NCI-H1694 (cell line): Measurements from ENCODE around the gene DMPK.
A peak's percentile ranks its signal among the peaks of the same experiment; 100 is the strongest.

ENCODE experiments used
- DNase-seq: peaks from one replicate; lab custom pipeline; 2025; lab: John Stamatoyannopoulos, UW

The DMPK gene, protein sequence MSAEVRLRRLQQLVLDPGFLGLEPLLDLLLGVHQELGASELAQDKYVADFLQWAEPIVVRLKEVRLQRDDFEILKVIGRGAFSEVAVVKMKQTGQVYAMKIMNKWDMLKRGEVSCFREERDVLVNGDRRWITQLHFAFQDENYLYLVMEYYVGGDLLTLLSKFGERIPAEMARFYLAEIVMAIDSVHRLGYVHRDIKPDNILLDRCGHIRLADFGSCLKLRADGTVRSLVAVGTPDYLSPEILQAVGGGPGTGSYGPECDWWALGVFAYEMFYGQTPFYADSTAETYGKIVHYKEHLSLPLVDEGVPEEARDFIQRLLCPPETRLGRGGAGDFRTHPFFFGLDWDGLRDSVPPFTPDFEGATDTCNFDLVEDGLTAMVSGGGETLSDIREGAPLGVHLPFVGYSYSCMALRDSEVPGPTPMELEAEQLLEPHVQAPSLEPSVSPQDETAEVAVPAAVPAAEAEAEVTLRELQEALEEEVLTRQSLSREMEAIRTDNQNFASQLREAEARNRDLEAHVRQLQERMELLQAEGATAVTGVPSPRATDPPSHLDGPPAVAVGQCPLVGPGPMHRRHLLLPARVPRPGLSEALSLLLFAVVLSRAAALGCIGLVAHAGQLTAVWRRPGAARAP

DNA sequence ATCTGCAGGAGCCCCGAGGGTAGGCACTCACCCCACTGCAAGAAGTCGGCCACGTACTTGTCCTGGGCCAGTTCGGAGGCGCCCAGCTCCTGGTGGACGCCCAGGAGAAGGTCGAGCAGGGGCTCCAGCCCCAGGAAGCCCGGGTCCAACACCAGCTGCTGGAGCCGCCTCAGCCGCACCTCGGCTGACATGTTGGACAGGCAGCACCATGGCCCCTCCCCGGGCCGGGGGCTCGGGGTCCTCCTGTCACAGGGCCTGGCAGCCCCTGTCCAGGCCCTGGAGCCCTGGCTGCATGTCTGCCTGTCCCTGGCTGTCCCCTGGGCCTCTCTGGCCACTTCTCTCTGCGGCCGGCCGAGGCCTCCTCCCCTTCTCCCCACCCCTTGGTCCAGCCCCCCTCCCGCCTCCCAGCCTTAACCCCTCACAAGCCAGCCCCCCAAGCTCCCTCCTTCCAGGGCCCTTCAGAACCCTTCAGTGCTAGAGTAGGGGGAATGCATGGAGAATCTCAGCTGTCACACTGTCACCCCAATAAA, at the start of gene DMPK:
Gene DMPK (minus strand): TSS at position 329 of the 530 bp plus-strand sequence. CDS start 138 bp downstream, at position 191.
- no peak for DNase-seq

DNA sequence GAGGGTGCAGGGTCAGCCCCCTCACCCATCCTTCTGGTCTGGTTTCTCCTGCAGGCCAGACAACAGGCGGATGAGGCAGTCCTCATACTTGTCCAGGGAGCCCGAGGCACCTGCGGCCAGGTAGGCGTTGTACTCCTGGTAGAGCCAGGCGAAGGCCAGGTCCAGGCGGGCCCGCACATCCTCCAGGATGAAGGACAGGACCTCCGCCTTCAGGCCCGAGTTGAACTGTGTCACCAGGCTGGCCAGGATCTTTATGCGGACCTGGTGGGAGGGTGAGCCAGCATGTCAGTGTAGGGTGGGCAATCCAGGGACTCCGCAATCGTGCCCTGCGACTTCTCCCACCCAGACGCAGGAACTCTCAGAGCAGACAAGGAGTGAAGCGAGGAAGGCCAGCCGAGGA, 46.7 kb upstream of the DMPK start:
- DNase-seq: no peak

DNA sequence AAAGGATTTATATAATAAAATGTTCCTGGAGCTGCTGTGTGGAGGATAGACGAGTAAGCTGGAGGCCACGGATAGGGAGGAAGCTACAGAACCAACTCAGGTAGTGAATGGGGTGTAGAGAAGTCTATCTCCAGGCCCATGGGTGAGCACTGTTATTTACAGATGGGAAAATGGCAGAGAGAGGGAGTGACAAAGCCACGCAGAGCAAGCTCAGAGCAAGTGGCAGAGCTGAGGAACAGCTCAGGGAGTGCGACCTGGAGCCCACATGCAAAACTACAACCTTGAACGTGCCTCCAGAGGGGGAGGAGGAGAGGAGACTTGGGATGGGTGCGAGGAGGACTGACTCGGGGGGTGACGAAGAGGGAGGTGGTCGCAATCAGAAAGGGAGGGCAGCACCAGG, 46.2 kb upstream of the DMPK start:
- DNase-seq: no peak

DNA sequence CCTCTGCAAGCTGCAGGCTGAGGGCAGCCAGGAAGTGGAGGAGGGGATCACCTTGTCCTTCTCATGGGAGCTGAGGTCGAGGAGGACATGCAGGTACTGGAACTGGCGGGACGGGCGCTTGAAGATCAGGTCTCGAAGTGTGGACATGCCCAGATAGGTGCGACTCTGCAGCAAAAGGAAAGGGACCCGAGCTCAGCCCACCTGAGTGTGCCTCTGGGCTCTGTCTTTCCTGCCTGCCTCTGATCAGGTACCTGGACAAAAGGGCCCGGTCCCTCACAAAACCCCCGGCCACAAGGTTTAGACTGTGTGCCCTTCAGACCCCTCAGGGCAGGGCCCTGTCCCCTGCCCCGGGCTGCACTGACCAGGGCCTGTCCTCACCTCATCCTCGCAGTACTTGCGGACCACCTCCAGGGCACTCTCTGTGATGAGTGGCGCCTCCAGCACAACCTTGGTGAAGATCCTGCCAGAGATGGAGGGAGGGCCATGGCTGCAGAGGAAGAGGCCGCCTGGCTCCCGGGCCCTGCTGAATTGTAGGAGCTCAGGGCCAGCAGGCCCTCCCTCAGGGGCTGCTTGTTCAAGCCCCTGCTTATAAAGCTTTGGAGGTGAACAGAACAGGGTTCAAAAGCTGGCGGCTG, 45.3 kb upstream of the DMPK start:
- DNase-seq: no peak

DNA sequence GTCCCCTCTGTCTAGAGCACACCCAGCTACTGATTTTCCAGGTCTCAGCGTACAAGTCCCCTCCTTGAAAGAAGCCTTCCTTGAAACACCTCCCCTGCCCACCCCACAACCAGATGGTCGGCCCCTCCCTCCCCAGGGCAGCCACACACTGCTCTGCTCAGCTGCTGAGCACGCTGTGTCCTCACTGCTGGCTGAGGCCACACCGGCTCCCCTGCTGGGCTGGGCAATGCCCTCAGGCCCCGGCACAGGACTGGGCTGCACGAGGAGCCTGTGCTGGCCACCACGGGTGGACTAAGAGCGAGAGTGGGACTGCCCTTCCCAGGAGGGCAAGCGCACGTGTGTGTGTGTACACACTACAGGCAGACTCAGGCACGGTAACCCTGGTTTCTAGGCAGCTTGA, 44.6 kb upstream of the DMPK start:
- DNase-seq: no peak

DNA sequence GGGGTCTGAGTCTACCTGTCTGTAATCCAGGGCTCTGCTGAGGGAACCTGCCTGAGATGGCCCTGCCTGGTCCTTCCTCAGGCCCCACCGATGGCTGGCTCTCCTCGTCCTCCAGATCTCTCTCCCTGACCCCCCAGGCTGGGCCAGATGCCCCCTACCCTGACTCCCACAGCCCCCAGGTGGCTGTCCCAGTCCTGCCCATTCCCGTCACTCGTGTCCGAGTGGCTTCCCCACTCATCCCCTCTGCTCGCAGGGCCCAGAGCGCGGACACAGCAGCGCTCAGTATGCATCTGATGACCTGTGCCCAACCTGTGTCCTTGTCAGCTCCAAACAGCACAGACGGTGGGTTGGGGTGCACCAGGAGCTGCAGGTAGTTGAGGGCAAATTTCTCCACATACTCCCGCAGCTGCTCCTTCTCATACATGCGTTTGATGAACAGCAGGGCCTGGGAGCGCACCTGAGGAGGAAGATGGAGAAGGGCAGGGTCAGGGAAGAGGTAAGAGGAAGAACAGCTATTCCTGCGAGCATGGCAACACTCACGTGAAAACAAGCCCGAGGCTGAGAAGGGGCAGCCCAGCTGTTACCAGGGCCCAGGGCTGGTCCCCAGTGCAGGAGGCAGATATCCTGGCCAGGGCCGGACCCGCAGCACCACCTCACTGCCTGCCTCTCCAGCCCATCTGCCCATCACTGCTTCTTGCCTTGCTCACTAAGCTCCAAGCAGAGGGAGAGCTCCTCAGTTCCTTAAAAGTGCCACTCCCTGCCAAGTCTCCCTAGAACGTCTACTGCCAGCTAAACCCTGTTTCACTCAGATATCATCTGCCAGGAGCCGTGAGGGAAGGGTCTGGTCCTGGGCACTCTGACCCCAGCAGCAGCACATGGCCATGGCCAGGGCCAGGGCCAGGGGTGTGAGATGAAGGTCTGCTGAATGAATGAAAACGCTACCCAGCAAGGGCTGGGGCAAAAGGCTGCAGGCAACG, 43.9 kb upstream of the DMPK start:
- DNase-seq: no peak

DNA sequence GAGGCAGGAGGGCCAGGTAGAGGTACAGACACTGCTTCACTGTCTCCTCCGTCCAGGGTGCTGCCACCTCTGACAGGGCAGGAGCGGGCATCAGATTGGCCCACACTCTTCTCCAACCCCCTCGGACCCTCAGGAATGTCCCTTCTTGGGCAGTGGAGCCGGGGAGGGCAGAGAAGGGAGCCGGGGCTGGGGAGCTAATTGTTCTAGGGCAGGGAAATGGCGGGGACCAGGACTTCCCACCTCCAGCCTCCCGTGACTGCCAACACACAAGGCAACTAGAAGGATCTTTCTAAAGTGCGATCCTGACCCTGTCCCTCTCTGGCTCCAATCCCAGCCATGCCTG, 42.9 kb upstream of the DMPK start:
- no peak for DNase-seq

DNA sequence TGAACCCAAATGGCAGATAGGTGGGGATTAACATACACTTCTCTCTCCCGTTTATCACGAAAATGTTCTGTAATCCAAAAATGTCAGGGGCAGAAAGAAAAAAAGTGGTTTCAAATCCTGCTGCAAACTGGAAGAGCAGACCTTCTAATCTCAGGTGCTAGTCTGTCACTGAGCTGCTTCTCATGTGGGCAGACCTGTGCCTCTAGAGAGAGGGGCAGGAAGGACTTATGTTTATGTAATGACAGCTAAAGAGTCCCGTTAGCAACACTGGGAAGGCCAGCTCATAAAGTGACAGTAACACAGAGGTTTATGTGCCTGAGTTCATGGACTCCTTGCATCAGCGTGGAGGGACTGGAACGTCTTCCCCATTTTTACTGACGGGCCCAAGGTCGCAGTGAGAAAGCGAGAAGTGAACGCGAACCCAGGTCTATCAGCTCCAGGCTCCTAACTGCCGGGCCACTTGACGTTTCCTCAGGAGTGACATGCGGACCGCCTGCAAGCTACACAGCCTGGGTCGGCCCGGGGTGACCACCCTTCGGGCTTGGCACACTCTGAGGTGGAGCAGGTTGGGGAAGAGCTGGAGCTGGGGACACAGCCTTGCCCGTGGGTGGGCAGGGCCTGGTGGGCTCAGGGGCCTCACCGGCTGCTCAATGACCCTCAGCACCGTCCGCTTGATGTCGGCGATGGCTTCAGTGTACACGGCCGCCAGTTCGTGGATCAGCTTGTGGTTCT, 42.4 kb upstream of the DMPK start:
- DNase-seq: no peak

DNA sequence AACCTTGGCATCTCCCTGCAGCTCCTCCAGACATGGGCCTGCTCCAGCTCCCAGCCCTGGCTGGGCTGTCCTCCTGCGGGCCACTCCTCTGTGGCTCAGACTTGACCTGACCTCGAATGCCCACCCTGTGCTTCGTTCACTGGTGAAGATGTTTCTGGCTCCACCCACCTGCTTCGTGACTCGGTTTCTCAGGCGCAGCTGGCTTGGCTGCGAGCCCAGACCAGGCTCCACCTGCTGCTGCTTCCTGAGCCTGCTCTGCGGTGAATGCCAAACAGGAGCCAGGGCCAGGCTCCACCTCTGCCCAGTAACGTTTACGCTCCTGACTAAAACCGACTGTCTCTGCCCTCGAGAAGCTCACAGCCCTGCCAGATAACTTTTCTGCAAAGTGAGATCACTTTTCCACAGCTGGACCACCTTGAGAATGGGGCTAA, 41.8 kb upstream of the DMPK start:
- peak; percentile 18 for DNase-seq

DNA sequence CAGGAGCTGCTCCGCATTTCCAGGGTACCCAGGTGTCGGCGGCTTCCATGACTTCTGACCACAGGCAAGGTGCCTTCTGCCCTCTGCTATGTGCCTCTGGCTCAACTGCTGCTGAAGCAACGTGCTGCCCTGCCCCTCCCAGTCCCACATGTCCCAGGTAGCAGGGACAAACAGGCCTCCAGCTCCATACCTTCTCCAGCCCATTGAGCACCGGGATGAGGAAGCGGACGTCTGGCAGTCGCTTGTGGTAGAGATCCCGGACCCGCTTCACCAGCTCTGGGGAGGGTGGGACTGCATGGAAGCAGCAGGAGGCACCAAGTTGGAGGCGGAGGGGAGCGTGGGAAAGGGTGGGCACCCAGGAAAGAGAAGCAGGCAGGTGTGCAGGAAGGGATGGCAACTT, 40.9 kb upstream of the DMPK start:
- DNase-seq: no peak

DNA sequence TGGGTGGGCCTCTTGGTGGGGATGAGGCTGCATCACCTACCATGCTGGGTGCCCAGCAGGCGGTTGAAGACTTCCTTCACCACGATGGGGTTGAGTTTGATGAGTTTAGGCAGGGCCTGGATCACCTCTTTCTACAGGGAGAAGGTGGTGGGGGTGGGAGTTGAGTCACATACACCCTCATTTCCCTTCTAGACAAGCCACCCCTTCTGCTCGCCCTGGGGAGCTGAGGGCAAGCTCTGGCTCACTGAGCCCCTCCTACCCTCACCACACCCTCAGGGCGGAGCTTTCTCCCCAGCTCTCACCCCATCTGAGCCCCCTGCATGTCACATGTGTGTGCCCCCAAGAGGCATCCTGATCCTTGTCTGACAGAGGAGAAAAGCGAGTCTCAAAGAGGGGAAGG, 40.4 kb upstream of the DMPK start:
- no peak for DNase-seq

DNA sequence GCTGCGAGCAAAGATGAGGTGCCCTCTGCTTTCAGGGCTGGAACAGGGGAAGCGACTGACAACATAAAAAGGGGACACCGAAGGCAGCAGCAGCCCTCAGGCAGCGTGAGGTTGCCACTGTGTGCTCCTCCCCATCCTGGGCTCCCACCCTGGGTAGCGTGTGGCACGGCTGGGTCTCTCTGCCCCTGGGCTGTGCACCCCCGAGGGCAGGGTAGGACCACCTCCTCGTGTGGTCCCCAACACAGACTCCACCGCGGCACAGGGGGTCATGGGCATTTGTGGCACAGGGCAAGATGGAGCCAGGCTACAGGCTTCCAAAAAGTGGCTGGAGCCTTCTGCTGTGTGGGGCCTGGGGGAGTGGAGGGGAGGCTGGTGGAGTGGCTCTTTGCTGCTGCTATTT, 39.3 kb upstream of the DMPK start:
- DNase-seq: no peak

DNA sequence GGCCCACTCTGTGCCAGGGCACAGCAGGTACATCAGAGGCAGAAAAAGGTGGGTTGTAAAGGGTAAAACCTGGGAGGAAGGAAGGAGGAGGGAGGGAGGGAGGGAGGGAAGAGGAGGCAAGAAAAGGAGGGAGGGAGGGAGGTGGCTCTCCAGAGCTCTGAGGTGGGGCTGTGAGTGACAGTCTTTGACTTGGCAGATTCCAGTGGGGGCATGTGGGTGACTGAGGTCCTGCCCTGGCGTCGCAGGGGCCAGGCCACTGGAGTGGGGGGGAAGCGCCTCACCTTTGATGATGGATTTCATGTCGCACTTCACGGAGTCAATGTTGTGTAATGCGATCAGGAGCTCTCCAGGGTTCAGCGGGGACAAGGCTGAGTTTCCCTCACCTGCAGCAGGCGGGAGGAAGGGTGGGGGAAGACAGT, 38.8 kb upstream of the DMPK start:
- no peak for DNase-seq

DNA sequence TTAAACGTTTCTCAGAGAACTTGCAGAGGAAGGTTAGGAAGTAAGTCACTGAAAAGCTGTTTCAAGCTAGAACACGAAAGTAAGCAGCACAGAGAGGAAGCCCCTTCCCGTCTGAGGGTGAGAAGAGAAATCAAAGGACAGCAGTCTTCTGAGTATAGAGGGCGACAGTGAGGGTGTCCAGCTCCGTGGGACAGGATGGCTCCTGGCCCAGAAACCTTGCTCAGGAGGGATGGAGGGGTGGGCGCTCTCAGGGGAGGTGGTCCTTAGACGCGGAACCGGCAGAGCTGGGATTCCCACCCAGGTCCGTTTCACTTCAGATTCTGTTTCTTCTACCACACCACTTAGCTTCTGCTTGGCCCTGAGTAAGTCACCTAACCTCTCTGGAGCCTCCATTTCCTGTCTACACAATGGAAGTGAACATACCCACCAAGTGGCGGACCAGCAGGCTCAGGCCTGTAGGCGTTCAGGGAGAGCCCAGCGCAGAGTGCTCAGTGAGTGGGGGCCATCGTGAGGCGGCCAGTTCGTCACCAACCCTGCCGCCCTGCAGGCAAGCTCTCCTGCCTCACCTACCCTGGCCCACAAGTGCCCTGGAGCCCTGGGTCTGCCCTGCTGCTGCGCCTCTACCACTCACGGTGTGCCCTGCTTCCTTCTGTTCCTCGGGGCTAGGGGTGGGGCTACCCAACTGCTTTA, 38.3 kb upstream of the DMPK start:
- DNase-seq: no peak

DNA sequence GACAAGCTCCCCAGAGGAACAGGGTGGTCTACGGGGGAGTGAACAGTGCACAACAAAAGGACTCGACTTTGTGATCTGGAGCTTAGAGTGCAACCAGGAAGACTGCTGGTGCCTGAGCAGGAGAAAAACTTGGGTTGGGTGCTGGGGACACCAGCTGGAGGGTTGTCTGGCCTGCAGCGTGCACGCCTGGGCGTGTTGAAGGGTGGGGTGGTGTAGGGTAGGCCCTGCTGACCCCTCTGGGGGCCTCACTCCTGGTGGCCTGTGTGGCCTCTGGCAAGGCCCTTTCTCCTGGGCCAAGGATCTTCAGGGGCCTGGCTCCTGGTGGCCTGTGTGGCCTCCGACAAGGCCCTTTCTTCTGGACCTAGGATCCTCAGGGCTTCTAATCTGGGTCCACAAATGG, 37.5 kb upstream of the DMPK start:
- no peak for DNase-seq

DNA sequence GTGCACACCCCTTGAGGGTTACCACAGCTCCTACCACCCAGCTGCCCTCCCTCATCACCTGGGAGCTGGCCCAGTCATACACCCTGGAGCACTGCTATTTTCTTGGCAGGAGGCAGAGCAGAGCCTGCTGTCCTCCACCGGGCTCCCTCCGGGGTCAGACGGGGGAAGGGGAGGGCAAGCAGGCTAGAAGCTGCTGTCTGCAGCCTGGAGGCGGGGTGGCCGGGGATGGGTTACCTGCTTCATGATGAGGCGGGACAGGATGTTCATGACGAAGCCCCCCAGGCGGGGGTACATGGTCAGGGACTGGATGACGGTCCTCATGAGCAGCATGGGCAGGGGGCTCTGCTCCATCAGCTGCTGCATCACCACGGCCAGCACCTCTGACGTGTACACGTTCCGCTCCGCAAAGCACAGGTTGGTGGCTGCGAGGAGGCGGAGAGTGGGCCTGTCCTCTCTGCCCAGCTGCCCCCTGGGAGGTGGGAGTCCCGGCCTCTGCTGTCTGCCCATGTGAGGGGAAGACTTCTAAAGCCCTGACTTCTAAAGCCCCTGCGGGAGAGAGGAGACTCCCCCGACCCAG, 35.5 kb upstream of the DMPK start:
- no peak for DNase-seq

DNA sequence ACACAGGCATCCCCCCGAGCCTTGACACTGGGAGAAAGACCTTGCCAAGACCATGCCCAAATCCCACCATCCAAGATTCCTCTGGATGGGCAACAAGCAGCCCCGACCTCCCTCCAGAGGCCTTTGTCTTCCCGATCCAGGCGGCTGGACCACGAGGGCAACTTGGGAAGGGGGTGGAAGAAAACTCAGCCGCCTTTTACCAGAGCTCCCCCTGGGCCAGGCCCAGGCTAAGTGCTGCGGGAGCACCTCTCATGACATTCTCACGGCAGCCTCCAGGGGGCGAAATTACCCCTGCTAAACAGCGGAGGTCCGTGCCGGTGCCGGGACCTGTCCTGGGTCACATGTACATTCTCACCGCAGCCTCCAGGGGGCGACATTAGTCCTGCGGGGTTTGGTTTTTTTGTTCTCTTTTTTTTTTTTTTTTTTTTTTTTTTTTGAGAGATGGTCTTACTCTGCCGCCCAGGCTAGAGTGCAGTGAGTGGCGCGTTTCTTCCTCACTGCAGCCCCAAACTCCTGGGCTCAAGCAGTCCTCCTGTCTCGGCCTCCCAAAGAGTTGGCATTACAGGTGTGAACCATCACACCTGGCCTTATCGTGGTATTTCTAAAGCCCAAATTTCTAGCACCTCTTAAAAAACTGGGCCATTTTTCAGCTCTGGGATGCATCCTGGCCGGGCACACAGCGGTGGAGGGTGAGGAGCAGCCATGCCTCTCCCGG, 34.9 kb upstream of the DMPK start:
- DNase-seq: peak; percentile 95

DNA sequence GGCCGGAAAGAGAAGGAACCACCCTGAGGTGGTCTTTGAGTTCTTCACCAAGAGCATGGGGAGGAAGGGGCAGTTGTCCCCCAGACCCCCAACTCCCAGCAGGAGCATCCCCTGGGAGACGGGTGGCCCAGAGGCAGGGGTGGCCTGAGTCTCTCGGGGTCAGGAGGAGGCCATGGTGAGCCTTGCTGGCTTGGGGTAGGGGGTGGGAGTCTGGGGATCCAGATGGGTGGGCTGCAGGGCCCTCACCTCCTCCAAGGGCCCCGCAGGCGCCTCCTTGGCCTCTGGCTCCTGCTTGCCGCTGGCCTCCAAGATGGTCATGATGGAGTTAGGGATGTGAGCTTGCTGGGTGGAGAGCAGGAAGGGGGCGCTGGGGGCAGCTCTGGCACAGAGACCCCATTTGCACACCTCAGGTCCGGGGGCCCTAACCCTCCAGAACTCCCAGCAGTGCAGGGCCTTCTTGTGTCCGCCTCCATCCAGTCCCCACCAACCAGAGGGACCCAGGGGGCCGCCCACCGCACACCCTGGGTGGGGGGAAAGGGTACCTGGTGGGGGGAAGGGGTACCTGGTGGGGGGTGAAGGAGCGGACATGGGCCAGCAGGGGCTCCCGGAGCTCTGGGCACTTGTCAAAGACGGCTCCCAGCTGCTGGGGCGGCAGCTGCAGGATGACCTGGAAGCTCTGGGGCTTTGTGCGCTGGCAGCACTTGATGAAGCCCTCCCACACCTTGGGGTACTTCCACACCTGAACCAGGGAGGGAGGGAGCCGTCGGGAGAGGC, 34.1 kb upstream of the DMPK start:
- no peak for DNase-seq
